GM12878 (cell line): ENCODE results near the gene LCT. TPM values are rescaled to one million over a fixed set of nuclear protein-coding genes. Genes with fewer than 3 reads are reported as not detected.

ENCODE experiments used
- CTCF ChIP-seq, 3 experiments: IDR thresholded peaks in 2 of 3; conservative IDR thresholded peaks in 1 of 3; 2 replicates each; pipeline ENCODE4 v1.5.1; 2011; ENCODE audit warnings: low read depth in 3 of 3, low read length in 3 of 3, mild to moderate bottlenecking in 3 of 3, control low read depth in 2 of 3, moderate library complexity in 2 of 3, inconsistent platforms in 1 of 3, mixed read lengths in 1 of 3; ENCODE audit not compliant: control insufficient read depth in 2 of 3, insufficient read depth in 1 of 3; ENCODE audit errors: extremely low read depth in 1 of 3
- PML ChIP-seq: IDR thresholded peaks from 2 replicates; pipeline ENCODE4 v1.6.1; 2012; ENCODE audit warnings: low read length, inconsistent platforms
- POLR2A ChIP-seq: IDR thresholded peaks from 2 replicates; pipeline ENCODE4 v1.6.1; 2011; ENCODE audit warnings: low read depth, mild to moderate bottlenecking, low read length
- RAD21 ChIP-seq: IDR thresholded peaks from 2 replicates; pipeline ENCODE4 v1.6.1; 2011; ENCODE audit warnings: mild to moderate bottlenecking, low read depth, low read length, moderate library complexity; ENCODE audit not compliant: insufficient read depth
- ZNF592 ChIP-seq: fragments of 450-650 bp; IDR thresholded peaks from 2 replicates; pipeline ENCODE4 v1.6.1; 2017; ENCODE audit warnings: mild to moderate bottlenecking, moderate library complexity
- ZNF622 ChIP-seq: fragments of 450-650 bp; IDR thresholded peaks from 2 replicates; pipeline ENCODE4 v1.6.1; 2017; ENCODE audit warnings: mild to moderate bottlenecking, inconsistent platforms
- polyA plus RNA-seq, 11 experiments: library from polyadenylated mRNA; depleted of rRNA in 4 of 11; unstranded in 6 of 11; stranded (reverse) in 5 of 11; fragments of >200 nt; fragmentation: Nextera tagmentation in 4 of 11; fragmentation: Illumina TruSeq in 1 of 11; extraction: Ambion mirVana in 4 of 11; extraction: Trizol in 1 of 11; gene quantifications; 1 replicate in 1 of 11; 2 replicates in 10 of 11; pipeline versions ENCODE4 v1.2.1 to v1.2.3, GENCODE V29; 2011 to 2016; ENCODE audit warnings: inconsistent platforms in 2 of 11, missing spikeins in 2 of 11, low read depth in 1 of 11
- total RNA-seq, 4 experiments: library from RNA; depleted of rRNA in 3 of 4; stranded (reverse); fragments of >200 nt in 3 of 4; fragmentation: Illumina TruSeq in 1 of 4; extraction: Trizol in 1 of 4; gene quantifications; 2 replicates each; pipeline versions ENCODE4 v1.2.1 to v1.2.3, GENCODE V29; 2013 to 2021

LCT gene
- total and polyA plus RNA-seq, 10 of the 15 experiments (the other 5 are each of a cell fraction or from before 2014, with no cell fraction given), result 0.02 to 0.09 (median 0.07) TPM; not detected in 3

- TF ChIP-seq CTCF (IDR thresholded peaks at IDR 0.05 in 2 of 3, conservative IDR thresholded peaks at IDR 0.05 in 1 of 3; ENCODE audit: control insufficient read depth in 2 of 3, extremely low read depth in 1 of 3, insufficient read depth in 1 of 3, low read depth in 3 of 3, low read length in 3 of 3) (peak; percentile 94 to 95 (median 94)), ZNF592 (no peak), ZNF622 (no peak), RAD21 (peak; percentile 52), PML (no peak), POLR2A (no peak)
These were observed 39.3 kb downstream of the LCT start (continued) for GRCh38 chr2:135797497-135798274.
